ENCODE measurements around the gene SPIN2B. TPM values are rescaled to one million over a fixed set of nuclear protein-coding genes. Genes with fewer than 3 reads are reported as not detected.
"Not testable (repeated sequence)": the region's sequence is repeated elsewhere in the genome, so short reads cannot be mapped to it uniquely, and the experiment has no call there.

SPIN2B gene
- total RNA-seq = 1 to 10 TPM; 7.1 to 7.9 TPM

DNA sequence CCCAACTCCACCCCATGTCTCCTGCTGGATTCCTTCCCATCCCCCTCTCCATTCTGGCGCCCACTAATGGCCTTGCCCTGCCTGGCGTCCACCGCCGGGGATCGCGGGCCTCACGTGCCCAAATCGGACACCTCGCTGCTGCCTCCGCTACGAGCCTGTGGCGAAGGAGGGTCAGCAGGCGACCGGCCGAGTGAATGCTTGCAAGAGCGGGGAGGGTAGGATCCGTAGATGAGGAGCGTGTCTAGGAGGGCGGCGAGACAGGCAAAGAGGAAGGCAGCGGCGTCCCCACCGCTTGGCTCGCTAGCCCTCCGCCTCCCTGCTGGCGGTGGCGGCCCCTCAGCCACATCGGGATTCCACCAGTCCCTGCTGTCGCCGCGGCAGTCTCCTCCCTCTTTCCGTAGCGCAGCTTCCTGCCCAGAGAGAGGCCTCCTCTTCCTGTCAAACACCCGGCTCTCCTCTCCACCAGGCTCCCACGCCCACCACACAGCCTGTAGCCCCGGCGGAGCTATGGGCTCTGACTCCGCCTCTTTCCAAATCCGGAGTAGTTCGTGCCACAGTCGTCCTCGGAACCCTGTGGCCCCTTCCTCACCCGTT lies at the start of gene SPIN2B:
Gene SPIN2B (minus strand): TSS at position 387 of the 594 bp plus-strand sequence.
- Mint-ChIP-seq H3K4me3 (peak within 1 kb of the TSS; percentile 82), H3K36me3 (peaks cover 10% of the 10 kb centered on the region), H3K27me3 (no peaks in the 10 kb centered on the region), H3K9me3 (ENCODE audit: low read depth) (no peaks in the 10 kb centered on the region), H3K4me1 (peaks cover 2% of the 10 kb centered on the region), H3K27ac (peak within 1 kb of the TSS; percentile 85)
- peak; percentile 89 for DNase-seq
- CTCF ChIA-PET = no interaction called here
- peak; percentile 100 for ATAC-seq

DNA sequence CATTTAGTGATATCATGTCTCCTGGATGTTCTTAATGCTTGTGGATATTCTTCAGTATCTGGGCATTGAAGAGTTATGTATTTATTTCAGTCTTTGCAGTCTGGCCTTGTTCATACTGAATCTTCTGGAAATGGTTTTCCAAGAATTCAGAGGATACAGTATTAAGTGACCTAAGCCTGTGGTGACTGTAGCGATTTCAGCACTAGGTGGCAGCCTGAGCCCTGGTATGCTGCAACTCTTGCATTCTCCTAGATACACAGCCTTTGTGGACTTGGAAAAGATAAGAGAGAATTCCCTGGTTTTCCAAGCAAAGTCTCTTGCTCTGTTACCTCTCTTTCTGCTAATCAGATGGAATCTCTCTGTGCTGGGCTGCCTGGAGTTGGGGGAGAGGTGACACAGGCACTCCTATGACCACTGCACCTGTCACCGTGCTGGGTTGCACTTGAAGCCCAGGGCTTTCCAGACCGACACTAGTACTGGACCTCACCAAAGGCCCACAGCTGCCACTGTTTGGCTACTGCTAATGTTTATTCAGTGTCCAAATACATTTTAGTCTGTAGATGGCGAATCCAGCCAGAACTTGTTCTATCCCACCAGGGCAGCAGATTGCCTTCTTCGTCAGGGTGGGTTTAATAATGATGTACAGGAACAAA lies 35.2 kb upstream of the SPIN2B start:
- Mint-ChIP-seq H3K4me1 (no peaks in the 10 kb centered on the region), H3K36me3 (peaks cover 1% of the 10 kb centered on the region), H3K27me3 (no peaks in the 10 kb centered on the region), H3K27ac (no peak overlapping the region), H3K9me3 (ENCODE audit: low read depth) (peaks cover 3% of the 10 kb centered on the region), H3K4me3 (no peak overlapping the region)
- ATAC-seq = no peak
- no peak for DNase-seq
- CTCF ChIA-PET = no interaction called here

DNA sequence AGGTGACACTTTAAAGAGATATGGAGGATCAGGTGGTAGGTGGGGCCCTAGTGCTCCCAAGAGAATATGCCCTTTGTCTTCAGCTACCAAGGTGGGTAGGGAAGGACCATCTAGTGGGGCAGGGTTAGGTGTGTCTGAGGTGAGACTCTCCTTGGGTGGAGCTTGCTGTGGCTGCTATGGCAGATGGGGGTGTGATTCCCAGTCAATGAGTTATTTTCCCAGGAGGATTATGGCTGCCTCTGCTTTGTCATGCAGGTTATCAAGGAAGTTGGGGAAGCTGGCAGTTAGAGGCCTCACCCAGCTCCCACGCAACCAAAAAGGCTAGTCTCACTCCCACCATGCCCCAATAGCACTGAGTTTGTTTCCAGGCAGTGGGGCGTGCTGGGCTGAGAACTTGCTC lies 33.8 kb upstream of the SPIN2B start:
- Mint-ChIP-seq H3K27me3 (no peaks in the 10 kb centered on the region), H3K4me1 (no peaks in the 10 kb centered on the region), H3K36me3 (peaks cover 1% of the 10 kb centered on the region), H3K9me3 (ENCODE audit: low read depth) (peaks cover 3% of the 10 kb centered on the region), H3K27ac (no peak overlapping the region), H3K4me3 (no peak overlapping the region)
- CTCF ChIA-PET = no interaction called here
- DNase-seq = no peak
- no peak for ATAC-seq

DNA sequence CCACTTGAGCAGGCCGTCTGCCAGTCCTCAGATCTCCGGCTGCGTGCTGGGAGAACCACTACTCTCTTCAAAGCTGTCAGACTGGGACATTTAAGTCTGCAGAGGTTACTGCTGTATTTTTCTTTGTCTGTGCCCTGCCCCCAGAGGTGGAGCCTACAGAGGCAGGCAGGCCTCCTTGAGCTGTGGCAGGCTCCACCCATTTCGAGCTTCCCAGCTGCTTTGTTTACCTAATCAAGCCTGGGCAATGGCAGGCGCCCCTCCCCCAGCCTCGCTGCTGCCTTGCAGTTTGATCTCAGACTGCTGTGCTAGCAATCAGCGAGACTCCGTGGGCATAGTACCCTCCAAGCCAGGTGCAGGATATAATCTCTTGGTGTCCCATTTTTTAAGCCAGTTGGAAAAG lies 30.9 kb upstream of the SPIN2B start:
- DNase-seq; H3K9me3 Mint-ChIP-seq (ENCODE audit: low read depth); H3K27me3 Mint-ChIP-seq; CTCF ChIA-PET; H3K27ac Mint-ChIP-seq; H3K4me3 Mint-ChIP-seq; H3K36me3 Mint-ChIP-seq; H3K4me1 Mint-ChIP-seq; ATAC-seq: not testable (repeated sequence)

DNA sequence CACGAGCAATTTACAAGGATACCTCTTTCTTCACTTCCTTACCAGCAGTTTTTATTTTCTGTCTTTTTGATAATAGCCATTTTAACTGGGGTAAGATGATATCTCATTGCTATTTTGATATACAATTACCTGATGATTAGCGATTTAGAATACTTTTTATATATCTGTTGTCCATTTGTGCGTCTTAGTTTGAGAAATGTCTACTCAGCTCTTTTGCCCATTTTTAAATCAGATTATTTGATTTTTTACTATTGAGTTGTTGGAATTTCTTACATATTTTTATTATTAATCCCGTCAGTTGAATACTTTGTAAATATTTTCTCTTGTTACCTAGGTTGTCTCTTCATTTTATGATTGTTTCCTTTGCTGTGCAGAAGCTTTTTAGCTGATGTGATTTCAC lies 17.3 kb upstream of the SPIN2B start:
- H3K27me3 Mint-ChIP-seq = no peaks in the 10 kb centered on the region
- H3K4me1 Mint-ChIP-seq = peaks cover 3% of the 10 kb centered on the region
- H3K9me3 Mint-ChIP-seq (ENCODE audit: low read depth) = no peaks in the 10 kb centered on the region
- H3K4me3 Mint-ChIP-seq = no peak overlapping the region
- ATAC-seq = no peak
- CTCF ChIA-PET = no interaction called here
- DNase-seq = no peak
- H3K36me3 Mint-ChIP-seq = no peaks in the 10 kb centered on the region
- H3K27ac Mint-ChIP-seq = no peak overlapping the region

DNA sequence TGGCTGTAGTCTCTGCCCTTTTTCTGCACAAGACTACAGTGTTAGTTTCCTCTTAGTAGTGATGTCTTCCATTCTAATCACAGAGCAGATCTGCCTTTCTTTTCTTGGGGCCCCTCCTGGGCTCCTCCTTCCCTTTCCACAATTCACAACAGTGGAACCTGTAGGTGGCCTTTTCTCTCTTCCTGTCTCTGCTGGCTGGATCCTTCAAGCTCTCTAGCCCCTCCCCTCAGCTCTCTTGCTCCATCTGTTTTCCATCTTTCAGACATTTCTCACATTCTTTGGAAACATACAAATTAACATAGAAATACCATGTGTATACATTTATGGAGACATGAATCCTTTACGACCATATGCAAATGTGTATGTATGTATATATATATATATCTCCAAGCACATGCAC lies 16.2 kb upstream of the SPIN2B start:
- ATAC-seq (no peak), DNase-seq (no peak)
- Mint-ChIP-seq H3K36me3 (no peaks in the 10 kb centered on the region), H3K9me3 (ENCODE audit: low read depth) (no peaks in the 10 kb centered on the region), H3K4me3 (no peak overlapping the region), H3K27ac (no peak overlapping the region), H3K27me3 (no peaks in the 10 kb centered on the region), H3K4me1 (peaks cover 3% of the 10 kb centered on the region)
- CTCF ChIA-PET = no interaction called here

DNA sequence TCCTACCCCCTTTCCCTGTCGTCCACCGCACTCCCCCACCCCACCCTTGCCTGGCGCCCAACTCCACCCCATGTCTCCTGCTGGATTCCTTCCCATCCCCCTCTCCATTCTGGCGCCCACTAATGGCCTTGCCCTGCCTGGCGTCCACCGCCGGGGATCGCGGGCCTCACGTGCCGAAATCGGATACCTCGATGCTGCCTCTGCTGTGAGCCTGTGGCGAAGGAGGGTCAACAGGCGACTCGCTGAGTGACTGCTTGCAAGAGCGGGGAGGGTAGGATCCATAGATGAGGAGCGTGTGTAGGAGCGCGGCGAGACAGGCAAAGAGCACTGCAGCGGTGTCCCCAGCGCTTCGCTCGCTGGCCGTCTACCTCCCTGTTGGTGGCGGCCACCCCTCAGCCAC lies 15.7 kb upstream of the SPIN2B start, which contains the start of gene SPIN2A:
Gene SPIN2A (minus strand): TSS at position 325 of the 400 bp plus-strand sequence. CDS start 800 bp downstream, outside the sequence.
- not testable (repeated sequence) for H3K27me3 Mint-ChIP-seq

DNA sequence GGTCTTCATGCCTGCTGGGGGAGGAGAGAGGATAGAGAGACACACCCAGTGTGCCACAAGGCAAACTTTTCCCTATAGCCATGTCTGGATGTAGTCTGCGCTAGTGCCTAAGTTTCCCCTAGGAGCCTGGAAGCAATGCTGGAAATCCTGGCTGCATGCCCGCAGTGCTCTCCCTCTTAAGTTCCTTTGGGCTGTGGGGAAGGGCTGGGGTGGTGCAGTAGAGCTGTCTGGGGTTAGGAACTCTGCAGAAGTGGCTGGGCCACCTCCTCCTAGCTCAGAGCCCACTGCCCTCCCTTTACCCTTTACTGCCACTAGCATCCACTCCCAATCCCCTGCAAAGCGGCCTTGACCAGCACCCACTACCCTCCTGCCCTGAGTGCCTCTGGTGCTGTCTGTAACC lies 15.2 kb upstream of the SPIN2B start:
- H3K4me3 Mint-ChIP-seq; H3K4me1 Mint-ChIP-seq; H3K27me3 Mint-ChIP-seq; DNase-seq; ATAC-seq; H3K36me3 Mint-ChIP-seq; H3K9me3 Mint-ChIP-seq (ENCODE audit: low read depth); CTCF ChIA-PET; H3K27ac Mint-ChIP-seq: not testable (repeated sequence)

More for the DNA sequence above, 15.7 kb upstream of the SPIN2B start, which contains the start of gene SPIN2A:
- CTCF ChIA-PET; H3K36me3 Mint-ChIP-seq; H3K4me3 Mint-ChIP-seq; H3K9me3 Mint-ChIP-seq (ENCODE audit: low read depth); DNase-seq; H3K27ac Mint-ChIP-seq; H3K4me1 Mint-ChIP-seq; ATAC-seq: not testable (repeated sequence)

DNA sequence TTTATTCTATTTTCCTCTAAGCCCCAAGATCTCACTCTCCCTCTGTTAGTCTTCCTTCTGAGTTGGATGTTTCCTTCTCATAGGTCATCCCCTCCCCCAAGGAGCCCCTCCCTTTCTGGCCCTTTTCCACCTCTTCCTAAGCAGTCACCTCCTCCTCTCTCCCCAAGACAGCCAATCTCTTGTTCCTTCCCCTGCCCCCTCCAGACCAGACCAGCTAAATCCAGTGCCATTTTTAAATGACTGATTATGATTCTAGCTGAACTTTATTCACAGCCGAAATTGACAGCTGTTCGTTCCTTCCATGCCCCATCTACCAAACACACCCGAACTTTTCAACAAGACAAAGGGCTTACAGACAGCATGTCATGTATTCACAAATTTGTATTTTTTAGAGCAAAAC lies 13.9 kb upstream of the SPIN2B start:
- no peaks in the 10 kb centered on the region for H3K36me3 Mint-ChIP-seq
- H3K27me3 Mint-ChIP-seq = no peaks in the 10 kb centered on the region
- no peak for ATAC-seq
- no peaks in the 10 kb centered on the region for H3K9me3 Mint-ChIP-seq (ENCODE audit: low read depth)
- H3K4me3 Mint-ChIP-seq = no peak overlapping the region
- no peak overlapping the region for H3K27ac Mint-ChIP-seq
- no peak for DNase-seq
- H3K4me1 Mint-ChIP-seq = peaks cover 2% of the 10 kb centered on the region
- CTCF ChIA-PET = no interaction called here

DNA sequence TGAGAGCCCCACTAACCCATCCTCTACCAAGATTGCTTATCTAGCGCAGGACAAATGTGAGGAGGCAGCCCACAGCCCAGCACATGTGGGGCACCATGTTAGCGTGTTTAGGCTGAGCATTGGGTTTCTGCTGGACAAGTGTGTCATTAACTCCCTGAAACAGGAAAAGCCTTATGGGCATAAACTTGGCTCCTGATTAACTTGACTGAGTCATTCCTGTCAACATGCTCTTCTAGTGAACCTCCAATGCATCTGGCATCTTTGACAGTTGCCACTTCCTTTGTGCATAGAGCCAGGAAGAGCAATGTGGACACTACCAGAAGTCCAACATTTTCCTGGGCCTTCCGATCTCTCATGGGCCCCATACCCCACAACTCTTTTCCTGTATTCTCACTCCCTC lies 13.4 kb upstream of the SPIN2B start:
- DNase-seq (no peak), ATAC-seq (no peak)
- CTCF ChIA-PET = no interaction called here
- H3K9me3 Mint-ChIP-seq (ENCODE audit: low read depth) = no peaks in the 10 kb centered on the region
- peaks cover 5% of the 10 kb centered on the region for H3K4me1 Mint-ChIP-seq
- H3K27me3 Mint-ChIP-seq = no peaks in the 10 kb centered on the region
- no peak overlapping the region for H3K4me3 Mint-ChIP-seq
- no peaks in the 10 kb centered on the region for H3K36me3 Mint-ChIP-seq
- H3K27ac Mint-ChIP-seq = no peak overlapping the region

DNA sequence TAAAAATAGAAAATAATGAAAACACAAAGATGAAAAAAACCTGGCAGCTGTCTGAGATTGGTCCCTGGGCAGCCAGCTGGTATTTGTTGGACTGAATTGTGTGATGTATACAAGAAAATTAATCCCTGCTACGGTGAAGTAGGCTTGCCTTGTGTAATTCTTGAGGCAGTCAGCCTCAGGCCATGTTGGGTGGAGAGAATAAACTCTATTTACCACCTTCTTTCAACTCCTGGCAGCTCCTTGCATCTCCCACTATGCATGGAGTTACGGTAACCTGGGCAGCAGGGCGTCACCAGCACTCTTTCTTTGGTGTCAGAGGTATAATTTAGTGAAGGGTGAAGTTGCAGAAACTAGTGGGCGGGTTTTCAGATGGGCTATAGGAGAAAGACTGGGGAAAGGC lies 12.4 kb upstream of the SPIN2B start:
- Mint-ChIP-seq H3K36me3 (no peaks in the 10 kb centered on the region), H3K9me3 (ENCODE audit: low read depth) (no peaks in the 10 kb centered on the region), H3K4me3 (no peak overlapping the region), H3K4me1 (peaks cover 5% of the 10 kb centered on the region), H3K27ac (no peak overlapping the region), H3K27me3 (no peaks in the 10 kb centered on the region)
- no peak for DNase-seq
- CTCF ChIA-PET = no interaction called here
- ATAC-seq = no peak

DNA sequence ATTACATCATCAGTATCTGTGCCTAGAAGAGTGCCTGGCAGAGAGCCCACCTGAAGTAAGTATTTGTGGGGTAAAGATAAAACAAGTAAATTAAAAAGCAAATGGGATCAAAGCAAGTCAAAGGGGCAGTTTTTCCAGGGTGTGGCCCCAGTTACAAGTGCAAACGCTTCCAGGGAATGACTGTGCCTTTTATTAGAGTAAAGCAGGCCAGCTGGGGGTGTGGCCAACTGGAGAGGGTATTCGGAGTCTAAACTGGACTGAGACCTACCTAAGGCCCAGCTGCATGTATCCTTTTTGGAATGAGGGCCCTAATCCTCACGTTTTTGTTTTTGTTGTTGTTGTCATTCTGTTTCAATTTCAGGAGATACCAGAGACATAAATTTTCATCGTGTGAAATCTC lies 11.9 kb upstream of the SPIN2B start:
- H3K27me3 Mint-ChIP-seq; H3K4me1 Mint-ChIP-seq; H3K36me3 Mint-ChIP-seq; H3K4me3 Mint-ChIP-seq; H3K27ac Mint-ChIP-seq; CTCF ChIA-PET; DNase-seq; ATAC-seq; H3K9me3 Mint-ChIP-seq (ENCODE audit: low read depth): not testable (repeated sequence)

DNA sequence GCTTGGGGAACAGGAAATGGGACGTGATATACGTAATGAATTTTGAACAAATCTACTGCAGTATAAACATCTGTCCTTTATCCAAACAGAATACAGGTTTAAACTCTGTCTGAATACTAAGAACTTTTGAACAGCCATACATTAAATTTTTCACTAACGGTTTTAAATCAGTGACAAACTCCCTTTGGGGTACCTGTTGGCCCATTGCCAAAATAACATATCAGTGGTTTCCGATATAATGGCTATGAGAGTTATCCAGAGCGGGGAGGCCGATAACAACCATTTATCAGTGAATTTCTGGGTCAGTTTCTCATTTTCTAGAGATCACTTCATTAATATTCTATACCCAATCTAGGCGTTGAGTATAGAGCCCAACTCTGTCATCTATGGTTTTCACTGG lies 10.7 kb upstream of the SPIN2B start:
- no peak for ATAC-seq
- Mint-ChIP-seq H3K36me3 (no peaks in the 10 kb centered on the region), H3K4me3 (no peak overlapping the region), H3K27ac (no peak overlapping the region), H3K9me3 (ENCODE audit: low read depth) (no peaks in the 10 kb centered on the region), H3K27me3 (no peaks in the 10 kb centered on the region), H3K4me1 (peaks cover 5% of the 10 kb centered on the region)
- no peak for DNase-seq
- CTCF ChIA-PET = no interaction called here

DNA sequence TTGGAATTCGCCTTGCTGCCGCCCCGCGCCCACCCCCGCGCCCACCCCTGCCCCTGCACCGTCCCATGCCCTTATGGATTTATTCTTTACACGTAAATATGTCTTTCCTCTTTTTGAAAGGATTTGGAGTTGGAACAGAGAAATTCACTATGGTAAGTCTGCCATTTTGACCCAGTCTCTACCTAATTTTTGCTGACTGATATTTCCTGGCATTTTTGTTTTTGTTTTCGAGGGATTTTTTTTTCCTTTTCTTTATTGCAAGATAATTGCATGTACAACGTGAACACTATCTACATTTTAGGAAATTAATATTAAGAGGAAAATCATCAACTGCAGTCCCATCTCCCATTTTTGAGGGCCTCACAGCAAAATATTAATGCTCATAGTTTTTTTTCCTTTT lies 468 bp upstream of the SPIN2B start:
- DNase-seq = no peak
- ATAC-seq = no peak

More for the DNA sequence above, 468 bp upstream of the SPIN2B start:
- Mint-ChIP-seq H3K36me3 (peaks cover 10% of the 10 kb centered on the region), H3K4me1 (peaks cover 2% of the 10 kb centered on the region), H3K27me3 (no peaks in the 10 kb centered on the region), H3K27ac (peak overlapping the region; percentile 85), H3K9me3 (ENCODE audit: low read depth) (no peaks in the 10 kb centered on the region), H3K4me3 (peak overlapping the region; percentile 82)
- CTCF ChIA-PET = no interaction called here

Measured in activated CD8-positive, alpha-beta memory T cell treated with anti-CD3 and anti-CD28 coated beads, Interleukin-2, amount 10 ng/mL, durations not matched to agents 7 days and 5 days (primary cell).